Measurements from ENCODE around the gene ULK4.

ULK4 gene

DNA sequence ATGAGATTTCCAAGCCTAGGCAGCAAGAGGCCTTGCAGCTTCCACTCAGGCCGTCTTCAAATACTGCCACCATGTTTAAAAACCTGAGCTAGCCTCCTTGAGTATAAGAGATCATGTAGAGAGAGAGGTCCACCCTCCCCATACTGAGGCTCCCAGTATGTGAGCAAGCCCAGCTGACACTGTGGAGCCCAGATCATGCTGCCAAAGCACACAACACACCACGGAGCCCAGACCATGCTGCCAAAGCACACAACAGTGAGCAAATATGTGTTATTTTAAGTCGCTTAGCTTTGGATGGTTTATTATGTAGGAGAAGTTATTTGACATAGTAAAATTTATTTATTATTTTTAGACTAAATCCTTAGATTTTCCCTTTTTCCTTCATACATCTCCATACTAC is 428.9 kb downstream of the ULK4 start:
- no peak overlapping the region for H3K23ac ChIP-seq (ENCODE audit: low read length)
- H3K79me1 ChIP-seq (ENCODE audit: low read length) = no peaks in the 10 kb centered on the region
- H3K4ac ChIP-seq (ENCODE audit: low read depth, low read length) = no peak overlapping the region
- H4K5ac ChIP-seq (ENCODE audit: low read length) = no peak overlapping the region
- H2AK5ac ChIP-seq (ENCODE audit: low read length) = no peak overlapping the region
- H3K4me1 ChIP-seq (ENCODE audit: control insufficient read depth, low read depth, low read length) = no peaks in the 10 kb centered on the region
- WGBS (ENCODE audit: extremely low coverage, insufficient coverage, low lambda C conversion rate) = no CpG with 5 or more reads among the region's 3 CpGs
- H2BK5ac ChIP-seq (ENCODE audit: low read length) = no peak overlapping the region
- no peak overlapping the region for H2BK120ac ChIP-seq (ENCODE audit: low read depth, low read length)
- H3K4me2 ChIP-seq (ENCODE audit: low read length) = no peak overlapping the region
- H3K18ac ChIP-seq (ENCODE audit: low read length) = no peak overlapping the region
- no peaks in the 10 kb centered on the region for H3K79me2 ChIP-seq (ENCODE audit: control insufficient read depth, insufficient read depth, low read length)
- H3K4me3 ChIP-seq (ENCODE audit: low read length) = no peak overlapping the region
- H4K8ac ChIP-seq (ENCODE audit: low read depth, low read length) = no peak overlapping the region
- no peak for DNase-seq
- no peak overlapping the region for H3K27ac ChIP-seq (ENCODE audit: low read depth, low read length)
- no peak overlapping the region for H2BK15ac ChIP-seq (replicated peaks; ENCODE audit: low read depth)
- H3K36me3 ChIP-seq (ENCODE audit: control insufficient read depth, insufficient read depth, low read length) = no peaks in the 10 kb centered on the region
- H3K27me3 ChIP-seq (ENCODE audit: insufficient read depth, low read length, poor library complexity) = no peaks in the 10 kb centered on the region
- no peak overlapping the region for H3K56ac ChIP-seq (ENCODE audit: low read length)
- H3K9ac ChIP-seq (ENCODE audit: low read length) = no peak overlapping the region

DNA sequence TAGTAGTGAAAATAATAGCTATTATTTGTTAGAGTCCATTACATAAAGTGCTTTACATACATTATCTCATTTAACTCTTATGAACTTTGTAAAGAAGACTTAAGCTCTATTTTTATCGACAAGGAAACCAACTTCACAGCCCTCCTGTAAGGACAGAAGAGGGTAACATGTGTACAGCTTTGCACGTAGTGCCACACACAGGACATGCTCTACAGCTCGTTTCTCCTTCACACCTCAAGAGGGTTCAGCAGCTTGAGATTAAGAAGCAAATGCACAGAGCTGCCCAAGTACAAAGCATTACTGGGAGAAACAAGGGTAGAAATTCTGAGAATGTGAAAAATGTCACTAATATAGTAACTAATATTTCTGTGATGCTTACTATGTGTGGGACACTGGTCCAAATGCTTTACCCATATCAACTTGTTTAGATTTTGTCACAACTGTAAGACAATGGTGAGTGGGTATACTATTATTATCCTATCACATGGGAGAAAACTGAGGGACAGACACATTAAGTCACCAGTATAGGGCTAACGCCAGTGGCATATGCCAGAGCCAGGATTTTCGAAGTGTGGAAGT is 434.8 kb downstream of the ULK4 start:
- Histone ChIP-seq H3K4me3 (ENCODE audit: low read length) (no peak overlapping the region), H3K79me2 (ENCODE audit: control insufficient read depth, insufficient read depth, low read length) (no peaks in the 10 kb centered on the region), H3K23ac (ENCODE audit: low read length) (peak overlapping the region; percentile 71), H2BK15ac (replicated peaks; ENCODE audit: low read depth) (no peak overlapping the region), H4K8ac (ENCODE audit: low read depth, low read length) (no peak overlapping the region), H3K9ac (ENCODE audit: low read length) (no peak overlapping the region), H4K5ac (ENCODE audit: low read length) (no peak overlapping the region), H3K79me1 (ENCODE audit: low read length) (no peaks in the 10 kb centered on the region), H3K27me3 (ENCODE audit: insufficient read depth, low read length, poor library complexity) (no peaks in the 10 kb centered on the region), H3K4me1 (ENCODE audit: control insufficient read depth, low read depth, low read length) (no peaks in the 10 kb centered on the region), H2BK5ac (ENCODE audit: low read length) (no peak overlapping the region), H3K36me3 (ENCODE audit: control insufficient read depth, insufficient read depth, low read length) (no peaks in the 10 kb centered on the region), H3K27ac (ENCODE audit: low read depth, low read length) (no peak overlapping the region), H3K56ac (ENCODE audit: low read length) (no peak overlapping the region), H3K4ac (ENCODE audit: low read depth, low read length) (no peak overlapping the region), H2AK5ac (ENCODE audit: low read length) (no peak overlapping the region), H3K4me2 (ENCODE audit: low read length) (no peak overlapping the region), H3K18ac (ENCODE audit: low read length) (no peak overlapping the region), H2BK120ac (ENCODE audit: low read depth, low read length) (no peak overlapping the region)
- WGBS (ENCODE audit: extremely low coverage, insufficient coverage, low lambda C conversion rate) = no CpG with 5 or more reads among the region's 5 CpGs
- DNase-seq = no peak

DNA sequence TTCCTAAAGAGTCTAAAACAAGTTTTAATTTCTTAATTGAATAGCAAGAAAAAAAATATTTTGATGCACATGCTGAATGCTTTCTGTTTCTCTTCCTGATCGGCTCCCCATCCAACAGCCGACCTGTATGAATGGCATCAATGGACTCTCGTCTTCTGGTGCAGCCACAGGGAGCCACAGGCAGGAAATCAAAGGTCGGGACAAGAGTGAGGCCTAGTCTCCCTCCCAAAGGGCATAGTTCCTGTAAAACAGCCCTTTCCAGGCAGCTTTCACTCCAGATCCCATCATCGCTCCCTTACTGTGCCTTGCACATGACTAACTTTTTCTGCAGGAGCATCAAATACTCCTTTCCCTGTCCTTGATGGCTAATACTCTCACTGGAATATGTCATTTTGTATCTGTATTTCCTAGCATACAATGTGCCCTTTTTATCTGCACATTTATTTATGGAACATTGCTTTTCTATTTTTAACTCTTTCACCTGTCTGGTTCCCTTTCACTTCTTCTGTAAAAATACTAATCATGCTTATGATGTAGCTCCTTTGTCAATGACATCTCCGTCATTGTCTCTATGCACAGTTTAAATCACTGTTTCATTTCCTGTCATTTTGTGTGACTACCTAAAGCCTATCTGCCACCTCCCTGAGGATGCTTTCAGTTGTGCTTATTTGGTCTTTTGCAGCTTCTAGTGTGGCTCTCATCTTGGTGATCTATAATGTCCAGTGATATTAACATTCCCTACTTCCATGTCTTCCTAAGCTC is 436.4 kb downstream of the ULK4 start:
- Histone ChIP-seq H3K4me3 (ENCODE audit: low read length) (no peak overlapping the region), H2BK5ac (ENCODE audit: low read length) (no peak overlapping the region), H3K27me3 (ENCODE audit: insufficient read depth, low read length, poor library complexity) (no peaks in the 10 kb centered on the region), H3K18ac (ENCODE audit: low read length) (no peak overlapping the region), H2BK120ac (ENCODE audit: low read depth, low read length) (no peak overlapping the region), H3K4me1 (ENCODE audit: control insufficient read depth, low read depth, low read length) (no peaks in the 10 kb centered on the region), H3K79me1 (ENCODE audit: low read length) (no peaks in the 10 kb centered on the region), H2AK5ac (ENCODE audit: low read length) (no peak overlapping the region), H2BK15ac (replicated peaks; ENCODE audit: low read depth) (no peak overlapping the region), H3K4ac (ENCODE audit: low read depth, low read length) (no peak overlapping the region), H3K36me3 (ENCODE audit: control insufficient read depth, insufficient read depth, low read length) (no peaks in the 10 kb centered on the region), H3K23ac (ENCODE audit: low read length) (no peak overlapping the region), H3K79me2 (ENCODE audit: control insufficient read depth, insufficient read depth, low read length) (no peaks in the 10 kb centered on the region), H3K27ac (ENCODE audit: low read depth, low read length) (no peak overlapping the region), H3K56ac (ENCODE audit: low read length) (no peak overlapping the region), H3K4me2 (ENCODE audit: low read length) (no peak overlapping the region), H3K9ac (ENCODE audit: low read length) (no peak overlapping the region), H4K8ac (ENCODE audit: low read depth, low read length) (no peak overlapping the region), H4K5ac (ENCODE audit: low read length) (no peak overlapping the region)
- peak; percentile 2 for DNase-seq
- WGBS (ENCODE audit: extremely low coverage, insufficient coverage, low lambda C conversion rate) = no CpG with 5 or more reads among the region's 6 CpGs

DNA sequence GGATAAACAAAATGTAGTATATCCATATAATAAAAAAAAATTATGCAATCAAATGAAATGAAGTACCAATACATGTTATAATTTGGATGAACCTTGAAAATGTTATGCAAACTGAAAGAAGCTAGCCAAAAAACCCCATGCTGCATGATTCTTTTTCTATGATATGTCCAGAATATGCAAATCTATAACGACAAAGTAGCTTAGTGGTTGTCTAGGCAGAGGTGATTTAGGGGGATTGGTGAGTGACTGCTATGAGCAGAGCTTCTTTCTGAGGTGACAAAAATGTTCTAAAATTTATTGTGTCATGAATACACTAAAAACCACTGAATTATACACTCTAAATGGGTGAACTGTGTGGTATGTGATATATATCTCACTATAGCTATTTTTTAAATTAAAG is 438.0 kb downstream of the ULK4 start:
- H3K4me2 ChIP-seq (ENCODE audit: low read length) = no peak overlapping the region
- WGBS (ENCODE audit: extremely low coverage, insufficient coverage, low lambda C conversion rate) = no CpG with 5 or more reads among the region's 1 CpG

DNA sequence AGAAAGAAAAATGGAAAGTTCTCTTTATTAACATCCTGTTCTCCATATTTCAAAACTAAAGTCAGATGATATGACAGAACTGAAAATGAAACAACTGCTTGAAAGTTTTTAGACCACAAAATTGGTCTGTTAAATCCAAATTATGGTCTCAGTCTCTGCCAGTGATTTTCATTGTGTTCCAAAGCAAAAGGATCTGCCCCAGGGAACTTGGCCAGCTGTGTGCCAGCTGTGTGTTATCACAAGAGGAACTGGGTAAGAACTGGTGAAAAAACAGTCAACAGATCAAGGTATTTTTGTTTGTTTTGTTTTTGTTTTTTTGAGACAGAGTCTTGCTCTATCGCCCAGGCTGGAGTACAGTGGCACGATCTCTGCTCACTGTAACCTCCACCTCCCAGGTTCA is 439.3 kb downstream of the ULK4 start:
- Histone ChIP-seq H3K56ac (ENCODE audit: low read length) (no peak overlapping the region), H3K79me2 (ENCODE audit: control insufficient read depth, insufficient read depth, low read length) (no peaks in the 10 kb centered on the region), H3K36me3 (ENCODE audit: control insufficient read depth, insufficient read depth, low read length) (no peaks in the 10 kb centered on the region), H3K4me2 (ENCODE audit: low read length) (no peak overlapping the region), H3K4me3 (ENCODE audit: low read length) (no peak overlapping the region), H3K27ac (ENCODE audit: low read depth, low read length) (no peak overlapping the region), H2BK5ac (ENCODE audit: low read length) (no peak overlapping the region), H2BK15ac (replicated peaks; ENCODE audit: low read depth) (no peak overlapping the region), H3K27me3 (ENCODE audit: insufficient read depth, low read length, poor library complexity) (no peaks in the 10 kb centered on the region), H2BK120ac (ENCODE audit: low read depth, low read length) (no peak overlapping the region), H3K18ac (ENCODE audit: low read length) (no peak overlapping the region), H3K4ac (ENCODE audit: low read depth, low read length) (no peak overlapping the region), H3K79me1 (ENCODE audit: low read length) (no peaks in the 10 kb centered on the region), H4K8ac (ENCODE audit: low read depth, low read length) (no peak overlapping the region), H3K9ac (ENCODE audit: low read length) (no peak overlapping the region), H4K5ac (ENCODE audit: low read length) (no peak overlapping the region), H3K4me1 (ENCODE audit: control insufficient read depth, low read depth, low read length) (no peaks in the 10 kb centered on the region), H3K23ac (ENCODE audit: low read length) (no peak overlapping the region), H2AK5ac (ENCODE audit: low read length) (no peak overlapping the region)
- no CpG with 5 or more reads among the region's 2 CpGs for WGBS (ENCODE audit: extremely low coverage, insufficient coverage, low lambda C conversion rate)
- no peak for DNase-seq

More for the DNA sequence above, 438.0 kb downstream of the ULK4 start:
- no peaks in the 10 kb centered on the region for H3K4me1 ChIP-seq (ENCODE audit: control insufficient read depth, low read depth, low read length)
- no peak overlapping the region for H3K23ac ChIP-seq (ENCODE audit: low read length)
- no peak for DNase-seq
- H3K4ac ChIP-seq (ENCODE audit: low read depth, low read length) = no peak overlapping the region
- no peaks in the 10 kb centered on the region for H3K27me3 ChIP-seq (ENCODE audit: insufficient read depth, low read length, poor library complexity)
- H2AK5ac ChIP-seq (ENCODE audit: low read length) = no peak overlapping the region
- no peak overlapping the region for H3K56ac ChIP-seq (ENCODE audit: low read length)
- no peak overlapping the region for H2BK5ac ChIP-seq (ENCODE audit: low read length)
- H3K79me1 ChIP-seq (ENCODE audit: low read length) = no peaks in the 10 kb centered on the region
- H2BK15ac ChIP-seq (replicated peaks; ENCODE audit: low read depth) = no peak overlapping the region
- no peak overlapping the region for H2BK120ac ChIP-seq (ENCODE audit: low read depth, low read length)
- no peaks in the 10 kb centered on the region for H3K79me2 ChIP-seq (ENCODE audit: control insufficient read depth, insufficient read depth, low read length)
- no peak overlapping the region for H4K8ac ChIP-seq (ENCODE audit: low read depth, low read length)
- H3K27ac ChIP-seq (ENCODE audit: low read depth, low read length) = no peak overlapping the region
- H3K9ac ChIP-seq (ENCODE audit: low read length) = no peak overlapping the region
- no peak overlapping the region for H3K4me3 ChIP-seq (ENCODE audit: low read length)
- H4K5ac ChIP-seq (ENCODE audit: low read length) = no peak overlapping the region
- H3K18ac ChIP-seq (ENCODE audit: low read length) = no peak overlapping the region
- no peaks in the 10 kb centered on the region for H3K36me3 ChIP-seq (ENCODE audit: control insufficient read depth, insufficient read depth, low read length)

Data from mesendoderm (in vitro differentiated cells).